Activated CD4-positive, alpha-beta memory T cell treated with anti-CD3 and anti-CD28 coated beads, Interleukin-2, amount 10 ng/mL, durations not matched to agents 7 days and 5 days (primary cell): ENCODE results near the gene P2RX5. TPM values are rescaled to one million over a fixed set of nuclear protein-coding genes. Genes with fewer than 3 reads are reported as not detected.
"Not testable (repeated sequence)": the region's sequence is repeated elsewhere in the genome, so short reads cannot be mapped to it uniquely, and the experiment has no call there.

Experiments
- CTCF ChIA-PET: fragments of 350-600 bp; sonication (Branson Sonifier 250); formaldehyde crosslinking; loops from one replicate; lab custom pipeline; 2021; ENCODE audit warnings: antibody characterized with exemption, inconsistent platforms; lab: Charles Lee
- POLR2A ChIA-PET: fragments of 350-600 bp; sonication (Branson Sonifier 250); formaldehyde crosslinking; loops from one replicate; lab custom pipeline; 2021; ENCODE audit warnings: antibody characterized with exemption; lab: Charles Lee
- DNase-seq: peaks from one replicate; pipeline ENCODE4 v3.0.0-alpha.2; 2020
- H3K27ac Mint-ChIP-seq: one replicate; pipeline ENCODE4 v1.8.0; 2021; ENCODE audit warnings: mild to moderate bottlenecking, mixed read lengths
- H3K27me3 Mint-ChIP-seq: one replicate; pipeline ENCODE4 v1.8.0; 2021; ENCODE audit warnings: mixed read lengths
- H3K36me3 Mint-ChIP-seq: one replicate; pipeline ENCODE4 v1.8.0; 2021; ENCODE audit warnings: low read depth, mixed read lengths
- H3K4me1 Mint-ChIP-seq: one replicate; pipeline ENCODE4 v1.8.0; 2021; ENCODE audit warnings: mixed read lengths
- H3K4me3 Mint-ChIP-seq: one replicate; pipeline ENCODE4 v1.8.0; 2021; ENCODE audit warnings: mild to moderate bottlenecking, mixed read lengths
- H3K9me3 Mint-ChIP-seq: one replicate; pipeline ENCODE4 v1.8.0; 2021; ENCODE audit warnings: mixed read lengths
- total RNA-seq, 2 experiments: library from RNA; stranded (reverse); gene quantifications; one replicate each; pipeline ENCODE4 v1.2.3, GENCODE V29; 2021

The P2RX5 gene
- total RNA-seq, 2 experiments from 2014 or later = 30.8 to 31.1 TPM

DNA sequence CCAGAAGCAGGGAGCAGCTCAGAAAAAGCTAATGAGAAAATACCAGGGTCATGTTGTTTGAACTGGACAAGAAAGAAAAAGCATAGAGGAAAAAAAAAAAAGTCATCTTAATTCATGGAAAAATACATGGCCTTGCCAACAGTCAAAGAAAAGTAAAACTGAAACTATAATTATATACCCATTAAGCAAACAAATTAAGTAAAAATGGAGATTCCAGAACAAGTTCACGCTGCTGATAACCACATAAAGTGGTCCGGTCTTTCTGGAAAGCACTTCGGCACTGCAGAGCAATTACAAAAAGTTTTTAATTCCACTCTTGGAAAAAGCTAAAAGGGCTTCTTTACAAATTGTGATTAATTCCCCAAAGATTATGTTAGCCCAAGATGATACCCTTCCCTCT lies 12.4 kb upstream of the P2RX5 start:
- Mint-ChIP-seq H3K27me3 (no peaks in the 10 kb centered on the region), H3K4me1 (peaks cover 50% of the 10 kb centered on the region), H3K36me3 (peaks cover 27% of the 10 kb centered on the region), H3K4me3 (no peak overlapping the region), H3K9me3 (no peaks in the 10 kb centered on the region), H3K27ac (no peak overlapping the region)
- DNase-seq = no peak
- CTCF ChIA-PET = interaction anchor here (0.7 to 1.8 kb wide), 3 partner anchors 13 to 27 kb away, joined by 3 to 6 read pairs (median 4); no protein-coding TSS in a partner anchor
- POLR2A ChIA-PET = interaction anchor here (1.9 to 8.4 kb wide), 2 partner anchors 13 to 15 kb away, joined by 8 to 74 read pairs; partner anchors contain the start of genes HASPIN and P2RX5

DNA sequence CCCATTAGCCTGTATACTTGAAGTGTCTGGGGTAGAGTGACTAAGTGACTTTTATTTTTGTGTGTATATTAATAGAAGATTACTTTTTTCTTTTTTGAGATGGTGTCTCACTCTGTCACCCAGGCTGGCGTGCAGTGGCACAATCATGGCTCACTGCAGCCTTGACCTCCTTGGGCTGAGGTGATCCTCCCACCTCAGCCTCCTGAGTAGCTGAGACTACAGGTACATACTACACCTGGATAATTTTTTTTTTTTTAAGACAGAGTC lies 9.7 kb upstream of the P2RX5 start:
- peaks cover 27% of the 10 kb centered on the region for H3K36me3 Mint-ChIP-seq
- DNase-seq, H3K9me3 Mint-ChIP-seq, H3K27ac Mint-ChIP-seq, H3K4me3 Mint-ChIP-seq, CTCF ChIA-PET, H3K27me3 Mint-ChIP-seq: not testable (repeated sequence)
- POLR2A ChIA-PET = interaction anchor here (1.5 kb wide), 1 partner anchor 9 kb away, joined by 5 read pairs; the partner anchor contains the start of gene P2RX5
- H3K4me1 Mint-ChIP-seq = peaks cover 25% of the 10 kb centered on the region

DNA sequence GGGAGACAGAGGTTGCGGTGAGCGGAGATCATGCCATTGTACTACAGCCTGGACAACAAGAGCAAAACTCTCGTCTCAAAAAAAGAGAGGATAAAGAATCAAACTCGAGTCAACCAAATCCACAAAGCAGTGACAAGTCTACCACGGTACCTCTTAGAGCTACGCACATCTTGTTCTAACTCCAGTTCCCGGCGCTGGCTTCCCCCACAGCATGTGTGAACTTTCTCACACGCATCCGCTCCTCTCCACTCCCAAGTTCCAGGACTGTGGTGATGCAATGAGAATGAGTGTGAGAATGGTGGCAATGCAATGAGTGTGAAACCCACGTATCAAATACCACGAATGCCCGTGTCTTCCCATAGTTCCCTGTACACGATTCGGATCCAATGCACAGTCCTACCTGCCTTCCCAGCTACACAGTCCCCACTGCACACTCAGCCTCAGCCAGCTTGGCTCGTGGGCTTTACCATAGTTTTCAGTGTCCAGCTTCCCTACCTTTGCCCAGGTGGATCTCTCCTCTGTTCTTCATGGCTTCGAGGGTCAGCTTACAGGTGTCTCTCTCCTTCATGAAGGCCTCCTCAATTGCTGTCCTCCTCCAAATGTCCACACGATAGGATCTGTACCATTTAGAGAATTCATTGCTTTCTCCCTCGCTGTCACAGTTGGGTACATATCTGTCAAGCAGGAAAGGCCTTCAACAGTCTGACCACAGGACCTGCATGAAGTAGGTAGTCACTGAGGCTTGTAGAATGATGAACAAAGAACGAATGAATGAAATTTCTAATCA lies 9.2 kb upstream of the P2RX5 start:
- Mint-ChIP-seq H3K4me3 (no peak overlapping the region), H3K36me3 (peaks cover 28% of the 10 kb centered on the region), H3K27ac (no peak overlapping the region), H3K27me3 (no peaks in the 10 kb centered on the region), H3K4me1 (peaks cover 21% of the 10 kb centered on the region), H3K9me3 (peaks cover 2% of the 10 kb centered on the region)
- ChIA-PET POLR2A (interaction anchor here (1.5 kb wide), 1 partner anchor 9 kb away, joined by 5 read pairs; the partner anchor contains the start of gene P2RX5), CTCF (no interaction called here)
- no peak for DNase-seq

DNA sequence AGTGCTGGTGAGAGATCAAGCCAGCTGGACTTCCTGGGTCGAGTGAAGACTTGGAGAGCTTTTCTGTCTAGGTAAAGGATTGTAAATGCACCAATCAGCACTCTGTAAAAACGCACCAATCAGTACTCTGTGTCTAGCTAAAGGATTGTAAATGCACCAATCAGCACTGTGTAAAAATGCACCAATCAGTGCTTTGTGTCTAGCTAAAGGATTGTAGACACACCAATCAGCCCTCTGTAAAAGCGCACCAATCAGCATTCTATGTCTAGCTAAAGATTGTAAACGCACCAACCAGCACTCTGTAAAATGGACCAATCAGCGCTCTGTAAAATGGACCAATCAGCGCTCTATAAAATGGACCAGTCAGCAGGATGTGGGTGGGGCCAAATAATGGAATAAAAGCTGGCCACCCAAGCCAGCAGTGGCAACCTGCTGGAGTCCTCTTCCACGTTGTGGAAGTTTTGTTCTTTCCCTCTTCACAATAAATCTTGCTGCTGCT lies 6.1 kb upstream of the P2RX5 start:
- not testable (repeated sequence) for H3K27me3 Mint-ChIP-seq, H3K9me3 Mint-ChIP-seq, H3K4me1 Mint-ChIP-seq, H3K4me3 Mint-ChIP-seq, H3K27ac Mint-ChIP-seq, DNase-seq
- CTCF ChIA-PET = interaction anchor here (1.1 to 1.4 kb wide), 2 partner anchors 9 to 144 kb away, joined by 3 read pairs; partner anchors contain the start of gene NCBP3
- peaks cover 25% of the 10 kb centered on the region for H3K36me3 Mint-ChIP-seq
- POLR2A ChIA-PET = interaction anchor here (0.8 kb wide), 1 partner anchor 9 kb away, joined by 4 read pairs; no protein-coding TSS in a partner anchor

DNA sequence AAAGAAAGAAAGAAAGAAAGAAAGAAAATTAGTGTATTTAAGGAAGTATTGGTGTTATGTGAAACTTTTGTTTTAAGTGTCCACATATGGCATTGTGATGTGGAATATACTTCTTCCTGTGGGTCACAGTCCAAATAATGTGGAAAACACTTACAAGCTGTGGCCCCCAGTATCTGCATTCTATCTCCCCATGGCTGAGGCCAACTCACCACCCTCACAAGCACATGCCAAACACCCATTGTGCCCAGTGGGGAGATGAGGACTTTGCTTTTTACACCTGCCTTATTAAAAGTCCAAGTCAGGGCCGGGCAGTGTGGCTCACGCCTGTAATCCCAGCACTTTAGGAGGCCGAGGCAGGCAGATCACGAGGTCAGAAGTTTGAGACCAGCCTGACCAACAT lies 4.0 kb upstream of the P2RX5 start:
- peaks cover 2% of the 10 kb centered on the region for H3K9me3 Mint-ChIP-seq
- H3K27me3 Mint-ChIP-seq = no peaks in the 10 kb centered on the region
- no peak overlapping the region for H3K27ac Mint-ChIP-seq
- no peak overlapping the region for H3K4me3 Mint-ChIP-seq
- peaks cover 9% of the 10 kb centered on the region for H3K4me1 Mint-ChIP-seq
- POLR2A ChIA-PET = no interaction called here
- H3K36me3 Mint-ChIP-seq = peaks cover 22% of the 10 kb centered on the region
- DNase-seq = no peak
- CTCF ChIA-PET = no interaction called here

DNA sequence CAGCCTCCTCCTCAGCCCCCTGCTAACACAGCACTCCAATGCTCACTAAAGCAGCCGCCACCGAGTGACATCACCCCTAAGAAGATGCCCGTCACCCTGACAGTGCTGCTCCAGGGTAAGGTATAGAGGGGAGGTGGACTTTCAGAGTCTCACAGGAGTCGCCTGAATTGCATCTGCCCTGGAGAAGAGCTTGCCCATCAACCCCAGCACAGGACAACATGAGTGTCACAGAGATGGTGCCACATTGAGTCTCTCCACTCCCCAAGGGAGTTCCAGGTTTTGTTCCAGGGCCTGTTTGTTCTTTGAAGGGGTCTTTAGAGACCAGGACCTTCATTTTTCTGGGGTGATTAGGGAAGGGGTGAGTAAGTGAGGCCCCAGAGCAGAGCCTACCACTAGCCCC lies 2.2 kb upstream of the P2RX5 start:
- POLR2A ChIA-PET = interaction anchor here (5.8 kb wide), 1 partner anchor 12 kb away, joined by 74 read pairs; no protein-coding TSS in a partner anchor
- CTCF ChIA-PET = no interaction called here
- no peak overlapping the region for H3K27ac Mint-ChIP-seq

DNA sequence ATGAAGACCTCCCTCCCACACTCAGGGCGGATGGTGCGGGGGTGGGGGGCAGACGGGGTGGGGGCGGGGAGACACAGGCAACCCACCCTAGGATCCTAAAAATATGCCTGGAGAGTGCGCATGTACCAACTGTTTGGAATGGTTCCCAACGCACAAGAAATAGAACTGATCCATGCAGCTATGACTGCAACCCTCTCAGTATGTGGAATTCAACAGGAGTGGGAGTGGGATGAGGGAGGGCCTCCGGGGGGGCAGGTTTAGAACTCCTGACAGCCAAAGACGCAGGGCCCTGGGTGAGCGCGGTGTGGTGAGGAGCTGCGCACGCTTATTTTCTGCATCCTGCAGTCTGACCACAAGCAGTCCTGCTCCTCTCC lies 1.1 kb upstream of the P2RX5 start:
- ChIA-PET POLR2A (interaction anchor here (1.5 to 5.8 kb wide), 3 partner anchors 13 to 53 kb away, joined by 7 to 74 read pairs (median 29); partner anchors contain the start of gene HASPIN), CTCF (no interaction called here)
- Mint-ChIP-seq H3K27ac (no peak overlapping the region), H3K36me3 (peaks cover 13% of the 10 kb centered on the region), H3K9me3 (no peaks in the 10 kb centered on the region), H3K4me3 (no peak overlapping the region), H3K4me1 (peaks cover 28% of the 10 kb centered on the region), H3K27me3 (no peaks in the 10 kb centered on the region)
- no peak for DNase-seq

More for the DNA sequence above, 2.2 kb upstream of the P2RX5 start:
- H3K4me1 Mint-ChIP-seq = peaks cover 25% of the 10 kb centered on the region
- no peak overlapping the region for H3K4me3 Mint-ChIP-seq
- peaks cover 2% of the 10 kb centered on the region for H3K9me3 Mint-ChIP-seq
- DNase-seq = no peak
- peaks cover 22% of the 10 kb centered on the region for H3K36me3 Mint-ChIP-seq
- H3K27me3 Mint-ChIP-seq = no peaks in the 10 kb centered on the region

DNA sequence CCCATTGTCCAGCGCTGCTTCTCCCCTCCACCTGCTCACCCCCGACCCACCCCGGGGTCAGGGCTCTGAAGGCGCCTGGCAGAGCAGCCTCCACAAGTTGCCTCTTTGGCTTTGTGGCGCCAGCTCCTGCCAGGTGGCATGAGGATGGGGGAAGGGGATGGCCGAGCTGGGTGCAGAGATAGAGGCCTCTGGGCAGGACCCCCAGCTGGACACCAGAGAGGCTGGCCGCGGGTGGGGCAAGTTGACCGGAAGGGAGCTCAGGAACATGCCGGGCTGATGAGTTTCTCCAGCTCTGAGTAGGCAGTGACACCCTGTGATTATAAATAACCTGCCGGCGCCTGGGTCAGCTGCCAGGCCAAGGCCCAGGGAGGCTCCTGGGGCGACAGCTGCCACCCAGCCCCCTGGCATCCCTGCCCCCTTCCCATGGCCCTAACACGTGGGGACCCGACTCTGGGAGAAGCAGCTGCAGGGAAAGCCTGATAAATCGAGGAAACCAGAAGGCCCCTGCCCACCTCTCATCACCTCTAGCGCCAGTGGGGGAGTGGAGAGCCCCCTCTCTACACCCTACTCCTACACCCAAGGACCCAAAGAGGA lies 729 bp downstream of the P2RX5 start:
- peaks cover 34% of the 10 kb centered on the region for H3K4me1 Mint-ChIP-seq
- POLR2A ChIA-PET = interaction anchor here (1.0 to 5.8 kb wide), 9 partner anchors 15 to 55 kb away, joined by 3 to 74 read pairs (median 5); partner anchors contain the start of genes EMC6, HASPIN and TAX1BP3
- CTCF ChIA-PET = interaction anchor here (0.5 to 2.4 kb wide), 9 partner anchors 13 to 133 kb away, joined by 3 to 12 read pairs (median 5); partner anchors contain the start of genes HASPIN and SHPK
- DNase-seq = no peak
- H3K36me3 Mint-ChIP-seq = peaks cover 13% of the 10 kb centered on the region
- peak overlapping the region; percentile 44 for H3K27ac Mint-ChIP-seq
- no peaks in the 10 kb centered on the region for H3K27me3 Mint-ChIP-seq
- no peaks in the 10 kb centered on the region for H3K9me3 Mint-ChIP-seq
- peak overlapping the region; percentile 81 for H3K4me3 Mint-ChIP-seq

DNA sequence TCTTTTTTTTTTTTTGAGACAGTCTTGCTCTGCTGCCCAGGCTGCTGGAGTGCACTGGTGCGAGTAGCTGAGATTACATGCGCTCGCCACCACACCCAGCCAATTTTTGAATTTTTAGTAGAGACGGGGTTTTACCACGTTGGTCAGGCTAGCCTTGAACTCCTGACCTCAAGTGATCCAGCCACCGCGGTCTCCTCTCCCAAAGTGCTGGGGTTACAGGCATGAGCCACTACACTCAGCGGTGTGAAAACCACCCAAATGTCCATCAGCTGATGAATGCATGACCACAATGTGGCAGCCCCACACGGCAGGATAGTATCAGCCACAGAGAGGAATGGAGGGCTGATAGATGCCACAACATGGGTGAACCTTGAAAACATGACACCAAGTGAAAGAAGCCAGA lies 2.1 kb downstream of the P2RX5 start:
- DNase-seq = peak; percentile 70
- H3K36me3 Mint-ChIP-seq = peaks cover 16% of the 10 kb centered on the region
- no peaks in the 10 kb centered on the region for H3K27me3 Mint-ChIP-seq
- CTCF ChIA-PET = interaction anchor here (0.6 to 2.4 kb wide), 4 partner anchors 12 to 91 kb away, joined by 3 to 12 read pairs (median 4); no protein-coding TSS in a partner anchor
- H3K4me3 Mint-ChIP-seq = peak overlapping the region; percentile 81
- H3K9me3 Mint-ChIP-seq = no peaks in the 10 kb centered on the region
- no peak overlapping the region for H3K27ac Mint-ChIP-seq
- POLR2A ChIA-PET = interaction anchor here (4.6 to 5.8 kb wide), 2 partner anchors 17 to 29 kb away, joined by 29 to 74 read pairs; partner anchors contain the start of gene HASPIN
- peaks cover 37% of the 10 kb centered on the region for H3K4me1 Mint-ChIP-seq

DNA sequence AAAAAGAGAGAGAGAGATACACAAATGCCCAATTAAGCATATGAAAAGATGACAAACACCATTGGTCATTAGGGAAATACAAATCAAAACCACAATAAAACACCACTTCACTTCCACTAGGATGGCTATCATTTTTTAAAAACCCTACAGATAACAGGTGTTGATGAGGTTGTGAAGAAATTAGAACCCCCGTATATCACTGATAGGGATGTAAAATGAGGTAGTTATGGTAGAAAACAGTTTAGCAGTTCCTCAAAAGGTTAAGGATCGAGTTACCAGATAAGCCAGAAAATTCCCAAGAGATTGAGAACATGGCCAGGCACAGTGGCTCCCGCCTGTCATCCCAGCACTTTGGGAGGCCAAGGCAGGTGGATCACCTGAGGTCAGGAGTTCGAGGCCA lies 2.8 kb downstream of the P2RX5 start:
- Mint-ChIP-seq H3K4me1 (peaks cover 37% of the 10 kb centered on the region), H3K27me3 (no peaks in the 10 kb centered on the region)
- CTCF ChIA-PET = interaction anchor here (1.4 kb wide), 1 partner anchor 18 kb away, joined by 4 read pairs; no protein-coding TSS in a partner anchor

DNA sequence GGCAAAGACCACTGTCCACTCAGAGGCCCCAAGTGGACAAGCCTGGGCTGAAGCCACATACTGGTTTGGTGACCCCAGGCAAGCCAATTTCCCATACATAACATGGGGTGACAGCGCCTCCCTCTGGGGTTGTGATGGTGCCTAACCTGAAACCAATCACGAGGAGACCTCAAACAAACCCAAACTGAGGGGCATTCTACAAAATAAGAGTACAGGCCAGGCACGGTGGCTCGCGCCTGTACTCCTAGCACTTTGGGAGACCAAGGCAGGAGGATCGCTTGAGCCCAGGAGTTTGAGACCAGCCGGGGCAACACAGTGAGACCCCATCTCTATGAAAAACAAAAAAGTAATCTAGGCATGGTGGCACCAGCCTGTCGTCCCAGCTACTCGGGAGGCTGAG lies 3.6 kb downstream of the P2RX5 start:
- ChIA-PET CTCF (interaction anchor here (1.0 to 1.2 kb wide), 2 partner anchors 25 to 45 kb away, joined by 3 to 4 read pairs; no protein-coding TSS in a partner anchor), POLR2A (interaction anchor here (0.7 kb wide), 1 partner anchor 896 kb away, joined by 3 read pairs; the partner anchor contains the start of gene RAP1GAP2)
- no peaks in the 10 kb centered on the region for H3K27me3 Mint-ChIP-seq
- H3K4me1 Mint-ChIP-seq = peaks cover 33% of the 10 kb centered on the region
- no peaks in the 10 kb centered on the region for H3K9me3 Mint-ChIP-seq
- no peak overlapping the region for H3K4me3 Mint-ChIP-seq
- no peak overlapping the region for H3K27ac Mint-ChIP-seq
- no peak for DNase-seq
- peaks cover 12% of the 10 kb centered on the region for H3K36me3 Mint-ChIP-seq

More for the DNA sequence above, 2.8 kb downstream of the P2RX5 start:
- Mint-ChIP-seq H3K27ac (no peak overlapping the region), H3K9me3 (no peaks in the 10 kb centered on the region), H3K4me3 (no peak overlapping the region), H3K36me3 (peaks cover 16% of the 10 kb centered on the region)
- DNase-seq = no peak
- POLR2A ChIA-PET = interaction anchor here (4.6 to 5.8 kb wide), 2 partner anchors 17 to 30 kb away, joined by 29 to 74 read pairs; partner anchors contain the start of gene HASPIN

DNA sequence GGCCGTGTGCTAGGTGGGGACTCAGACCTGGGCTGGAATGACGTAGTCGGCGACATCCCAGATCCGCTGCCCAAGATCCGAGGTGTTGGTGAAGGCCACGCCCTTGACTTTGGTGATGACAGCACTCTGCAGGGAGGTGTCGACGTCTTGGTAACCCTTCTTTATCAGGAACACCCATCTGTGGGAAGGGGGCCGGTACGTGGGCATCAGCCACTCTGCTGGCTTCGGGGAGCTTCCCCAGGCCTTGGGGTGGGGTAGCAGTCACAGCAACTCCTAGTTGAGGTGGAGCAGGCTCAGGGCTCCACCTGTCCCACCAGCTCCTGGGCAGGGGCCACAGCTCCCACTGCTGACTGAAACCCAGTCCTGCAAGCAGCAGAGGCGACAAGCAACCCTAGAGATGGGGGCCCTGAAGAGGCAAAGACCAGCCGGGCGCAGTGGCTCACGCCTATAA lies 4.3 kb downstream of the P2RX5 start:
- H3K4me1 Mint-ChIP-seq = peaks cover 31% of the 10 kb centered on the region
- POLR2A ChIA-PET = interaction anchor here (0.7 to 1.9 kb wide), 2 partner anchors 31 to 895 kb away, joined by 3 to 7 read pairs; partner anchors contain the start of gene RAP1GAP2
- H3K36me3 Mint-ChIP-seq = peaks cover 12% of the 10 kb centered on the region
- H3K27me3 Mint-ChIP-seq = no peaks in the 10 kb centered on the region
- no peak overlapping the region for H3K27ac Mint-ChIP-seq
- no peaks in the 10 kb centered on the region for H3K9me3 Mint-ChIP-seq
- DNase-seq = no peak
- CTCF ChIA-PET = interaction anchor here (0.7 to 1.2 kb wide), 4 partner anchors 19 to 215 kb away, joined by 3 to 5 read pairs (median 4); no protein-coding TSS in a partner anchor
- no peak overlapping the region for H3K4me3 Mint-ChIP-seq
